GM21360 (cell line): ENCODE results near the gene RFC5.
A peak's percentile ranks its signal among the peaks of the same experiment; 100 is the strongest.

ENCODE experiments used
- ATAC-seq: cut with Tn5 transposase; IDR thresholded peaks from one replicate; pipeline ENCODE4 v1.9.1; 2021; ENCODE audit warnings: mild to moderate bottlenecking, moderate library complexity; ENCODE audit not compliant: unreplicated experiment

The RFC5 gene

DNA sequence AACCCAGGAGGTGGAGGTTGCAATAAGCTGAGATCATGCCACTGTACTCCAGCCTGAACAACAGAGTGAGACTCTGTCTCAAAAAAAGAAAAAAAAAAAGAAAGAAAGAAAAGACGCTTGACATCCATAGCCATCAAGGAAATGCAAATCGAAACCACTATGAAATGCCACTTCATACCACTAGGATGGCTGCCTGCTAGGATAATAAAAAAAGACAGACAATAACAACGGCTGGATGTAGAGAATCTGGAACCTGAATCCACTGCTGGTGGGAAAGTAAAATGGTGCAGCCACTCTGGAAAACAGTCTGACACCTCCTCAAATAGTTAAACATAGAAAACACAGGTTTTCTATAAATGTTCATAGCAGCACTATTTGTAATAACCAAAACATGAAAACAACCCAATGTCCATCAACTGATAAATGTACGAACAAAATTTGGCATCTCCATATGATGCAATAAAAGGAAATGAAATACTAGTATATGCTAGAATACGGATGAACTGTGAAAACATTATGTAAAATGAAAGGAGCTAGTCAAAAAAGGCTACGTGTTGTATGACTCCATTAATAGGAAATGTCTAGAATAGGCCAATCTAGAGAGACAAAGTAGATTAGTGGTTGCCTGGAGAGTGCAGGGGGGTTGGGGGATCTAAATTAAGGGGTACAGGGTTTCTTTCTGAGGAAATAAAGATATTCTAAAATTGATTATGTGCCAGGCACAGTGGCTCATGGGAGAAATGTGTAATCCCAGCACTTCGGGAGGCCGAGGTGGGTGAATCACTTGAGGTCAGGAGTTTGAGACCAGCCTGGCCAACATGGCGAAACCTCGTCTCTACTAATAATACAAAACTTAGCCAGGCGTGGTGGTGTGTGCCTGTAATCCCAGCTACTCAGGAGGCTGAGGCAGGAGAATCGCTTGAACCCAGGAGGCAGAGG is 34.7 kb downstream of the RFC5 start:
- no peak for ATAC-seq

DNA sequence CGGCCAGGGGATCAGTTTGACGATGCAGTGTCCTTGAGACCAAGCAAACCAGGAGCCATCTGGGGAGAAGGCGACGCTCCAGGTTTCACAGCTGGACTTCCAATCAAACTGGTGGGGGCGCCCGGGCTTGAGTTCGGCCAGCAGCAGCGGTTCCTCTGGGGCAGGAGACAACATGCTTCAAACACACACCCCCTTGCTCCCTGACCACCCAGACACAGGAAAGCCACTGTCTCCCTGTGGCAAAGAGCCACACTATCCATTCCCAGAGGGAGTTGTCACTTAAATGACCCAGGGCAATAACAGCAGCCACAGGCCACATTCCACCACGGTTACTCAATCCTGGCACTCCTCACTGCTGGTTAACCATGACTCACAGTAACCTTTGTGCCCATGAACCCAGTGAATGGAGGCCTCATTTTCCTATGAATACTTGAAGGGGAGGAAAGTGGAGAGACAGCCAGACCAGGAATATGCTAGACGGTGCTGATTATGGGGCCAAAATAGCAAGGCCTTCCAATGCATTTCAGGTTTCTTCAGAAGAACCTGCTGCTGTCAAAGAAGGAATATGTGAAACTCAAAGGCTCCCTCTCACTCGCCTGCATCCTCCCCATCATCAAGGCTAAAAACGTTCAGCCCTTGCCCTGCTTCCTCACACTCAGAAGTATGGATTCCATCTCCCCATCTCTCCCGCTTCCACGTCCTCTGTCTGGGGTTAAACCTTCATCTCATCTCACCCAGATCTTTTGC is 36.0 kb downstream of the RFC5 start:
- ATAC-seq: no peak

DNA sequence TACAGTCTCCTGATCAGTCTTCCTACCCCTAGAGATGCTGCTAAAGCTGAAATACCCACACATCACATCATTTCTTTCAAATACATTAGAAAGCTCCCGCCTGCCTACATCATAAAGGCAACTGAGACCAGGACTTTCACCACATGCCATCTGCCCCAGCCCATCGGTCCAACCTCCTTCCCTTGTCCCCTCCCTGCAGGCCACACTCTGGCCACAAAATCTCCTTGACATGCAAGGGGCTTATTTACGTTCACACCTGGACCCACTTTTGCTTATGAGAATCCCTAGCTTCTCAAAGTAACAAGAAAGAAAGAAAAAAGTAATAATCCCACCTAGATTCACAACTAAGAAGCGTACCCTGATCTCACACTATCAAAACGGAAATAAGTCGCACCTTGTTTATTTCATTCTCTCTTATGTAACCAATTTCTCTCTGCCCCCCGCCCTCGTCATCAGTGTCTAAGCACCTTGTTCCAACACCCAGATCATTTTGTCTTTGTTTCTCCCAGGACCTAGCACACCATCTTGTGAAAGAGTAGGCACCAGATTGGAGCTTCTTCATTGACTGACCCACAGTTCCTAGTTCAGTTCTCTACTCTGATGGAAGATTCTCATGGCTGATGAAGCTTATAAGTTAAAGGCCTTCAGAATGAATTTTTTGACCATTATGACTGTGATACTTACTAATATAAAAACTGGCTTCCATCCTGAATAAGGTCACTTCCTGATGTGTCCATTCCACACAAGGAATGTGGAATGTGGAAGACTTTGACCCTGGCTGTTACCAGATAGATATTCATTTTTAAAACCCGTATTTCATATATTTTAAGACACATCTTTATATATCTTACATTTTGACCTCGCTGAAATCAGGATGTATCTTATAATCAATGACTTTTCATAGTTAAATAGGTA is 36.8 kb downstream of the RFC5 start:
- no peak for ATAC-seq

DNA sequence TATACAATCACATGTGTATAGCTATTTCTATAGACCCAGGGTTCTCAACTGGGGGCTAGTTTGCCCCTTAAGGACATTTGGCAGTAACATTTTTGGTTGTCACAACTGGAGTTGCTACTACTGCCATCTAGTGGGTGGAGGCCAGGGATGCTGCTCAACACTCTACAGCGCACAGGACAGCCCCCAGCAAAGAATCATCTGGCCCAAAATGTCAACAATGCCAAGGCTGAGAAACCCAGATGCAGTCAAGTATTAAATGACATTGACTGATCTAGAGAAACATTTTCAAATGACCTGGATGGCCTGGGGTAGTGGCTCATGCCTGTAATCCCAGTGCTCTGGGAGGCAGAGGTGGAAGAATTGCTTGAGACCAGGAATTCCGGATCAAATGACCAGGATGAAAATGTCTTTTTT is 38.6 kb downstream of the RFC5 start:
- peak; percentile 59 for ATAC-seq

DNA sequence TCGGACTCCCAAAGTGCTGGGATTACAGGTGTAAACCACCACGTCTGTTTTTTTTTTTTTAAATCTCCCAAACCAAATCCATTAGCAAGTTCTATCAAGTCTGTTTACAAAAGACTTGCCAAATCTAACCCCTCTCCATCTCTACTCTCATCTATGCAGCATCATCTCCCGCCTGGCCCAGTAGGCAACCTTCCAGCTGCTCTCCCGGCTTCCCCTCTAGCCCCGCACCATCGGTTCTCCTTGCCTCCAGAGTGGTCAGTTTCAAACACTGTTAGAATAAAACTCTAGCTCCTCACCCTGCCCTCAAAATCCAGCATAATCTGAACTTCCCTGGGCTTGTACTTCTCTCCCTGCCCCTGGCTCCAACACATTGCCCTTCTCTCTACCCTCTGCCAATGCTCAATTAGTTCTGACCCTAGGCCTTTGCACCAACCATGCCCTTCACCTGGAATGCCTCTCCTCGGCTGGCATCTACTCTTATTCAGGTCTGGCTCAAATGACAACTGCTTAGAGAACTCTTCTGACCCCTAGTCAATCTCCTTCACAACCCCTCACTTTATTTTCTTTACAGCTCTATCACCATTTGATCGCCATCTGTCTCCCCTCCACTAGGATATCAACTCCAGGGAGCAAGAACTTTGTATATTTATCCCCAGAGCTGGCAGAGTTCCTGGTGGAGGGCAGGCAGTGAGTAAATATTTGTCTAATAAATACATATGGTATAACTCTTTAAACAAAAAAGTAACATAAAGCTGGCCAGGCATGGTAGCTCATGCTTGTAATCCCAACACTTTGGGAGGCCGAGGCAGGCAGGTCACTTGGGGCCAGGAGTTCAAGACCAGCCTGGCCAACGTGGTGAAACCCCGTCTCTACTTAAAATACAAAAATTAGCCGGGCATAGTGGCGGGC is 39.6 kb downstream of the RFC5 start:
- ATAC-seq: no peak

DNA sequence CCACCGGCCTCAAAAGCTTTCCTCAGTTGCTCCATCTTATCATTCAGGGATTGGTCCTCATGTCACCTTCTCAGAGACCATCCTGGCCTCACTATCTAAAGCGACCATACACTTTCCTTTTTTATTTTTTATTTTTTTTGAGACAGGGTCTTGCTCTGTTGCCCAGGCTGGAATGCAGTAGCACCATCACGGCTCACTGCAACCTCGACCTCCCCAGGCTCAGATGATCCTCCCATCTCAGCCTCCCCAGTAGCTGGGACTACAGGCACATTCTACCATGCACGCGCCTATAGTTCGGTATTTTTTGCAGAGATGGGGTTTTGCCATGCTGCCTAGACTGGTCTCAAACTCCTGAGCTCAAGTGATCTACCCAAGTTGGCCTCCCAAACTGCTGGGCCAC is 41.7 kb downstream of the RFC5 start:
- no peak for ATAC-seq

DNA sequence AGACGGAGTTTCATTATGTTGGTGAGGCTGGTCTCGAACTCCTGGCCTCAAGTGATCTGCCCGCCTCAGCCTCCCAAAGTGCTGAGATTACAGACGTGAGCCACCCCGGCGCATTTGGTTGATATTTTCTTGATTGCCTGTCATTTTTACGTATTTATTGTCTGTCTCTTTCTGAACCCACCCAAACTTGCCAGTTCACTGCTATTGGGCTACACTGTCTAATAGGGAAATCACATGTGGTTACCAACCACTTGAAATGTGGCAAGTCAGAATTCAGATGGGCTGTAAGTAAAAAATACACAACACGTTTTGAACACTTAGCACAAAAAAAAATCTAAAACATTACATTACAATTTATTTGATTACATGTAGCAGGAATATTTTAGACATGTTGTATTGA is 42.4 kb downstream of the RFC5 start:
- no peak for ATAC-seq

DNA sequence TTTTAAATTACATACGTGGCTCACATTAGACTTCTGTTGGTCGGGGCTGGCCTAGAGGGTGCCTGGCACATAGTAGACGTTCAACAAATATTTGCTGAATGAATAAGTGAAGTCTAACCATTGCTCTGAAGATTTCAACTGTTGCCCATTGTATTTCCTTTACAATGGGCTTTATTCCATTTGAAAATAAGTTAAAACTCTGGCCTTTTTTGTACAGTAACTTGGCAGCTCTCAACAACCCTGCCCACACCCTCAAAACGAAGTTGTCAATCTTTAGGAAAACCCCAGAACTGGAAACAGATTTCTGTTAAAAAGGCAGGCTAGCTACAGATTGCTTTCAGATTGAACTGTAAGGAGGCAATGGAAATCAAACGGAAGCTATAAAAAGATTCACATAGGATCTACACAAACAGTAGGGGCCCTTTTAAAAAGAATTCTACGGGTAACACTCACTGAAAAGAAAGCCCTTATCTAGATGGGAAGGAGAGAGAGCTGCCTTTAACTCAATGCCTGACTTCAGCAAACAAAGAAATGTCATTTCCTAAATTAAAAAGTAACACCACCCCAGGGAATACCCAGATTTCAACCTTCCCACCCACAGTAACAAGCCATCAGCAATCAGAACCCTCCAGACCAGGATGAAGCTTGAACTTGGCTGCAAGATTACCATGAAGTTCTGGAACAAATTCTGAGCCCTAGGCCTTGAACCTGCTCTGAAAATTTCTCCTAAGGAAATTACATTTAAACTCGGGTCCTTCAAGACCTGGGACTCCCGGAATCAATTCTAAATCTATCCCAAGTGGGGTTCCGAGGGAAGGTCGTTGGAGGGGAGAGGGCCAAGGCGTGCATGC is 43.1 kb downstream of the RFC5 start:
- ATAC-seq: no peak

DNA sequence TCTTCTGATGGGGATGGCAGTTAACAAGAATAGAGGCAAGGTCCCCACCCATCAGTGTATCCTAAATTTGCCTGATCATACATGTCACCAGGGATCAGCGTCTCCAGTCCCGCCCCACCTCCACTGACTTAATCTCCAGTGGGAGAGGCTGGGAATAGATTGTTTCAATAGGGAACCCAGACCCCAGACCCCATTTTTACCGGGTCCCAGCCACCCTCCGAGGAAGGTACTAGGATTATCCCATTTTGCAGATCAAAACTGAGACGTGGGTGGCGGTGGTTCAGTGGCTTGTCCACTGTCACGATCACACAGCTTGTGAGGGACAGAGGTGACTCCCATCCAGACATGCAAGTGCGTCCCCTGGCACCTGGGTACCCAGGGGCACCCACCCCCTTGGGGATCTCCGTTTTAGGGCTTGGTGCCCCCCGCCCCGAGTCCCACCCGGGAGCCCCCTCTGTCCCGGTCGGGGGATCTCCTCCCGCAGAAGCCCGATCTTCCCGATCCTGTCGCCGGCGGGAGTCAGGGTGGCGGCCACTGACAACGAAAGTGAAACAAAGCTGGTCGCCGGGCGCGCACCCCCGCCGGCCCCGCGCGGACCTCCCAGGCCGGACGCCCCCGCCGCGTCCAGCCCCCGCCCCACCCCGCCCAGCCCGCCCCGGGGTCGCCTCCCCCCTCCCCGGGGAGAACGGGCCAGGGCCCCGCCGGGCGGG is 44.0 kb downstream of the RFC5 start:
- ATAC-seq: peak; percentile 25

DNA sequence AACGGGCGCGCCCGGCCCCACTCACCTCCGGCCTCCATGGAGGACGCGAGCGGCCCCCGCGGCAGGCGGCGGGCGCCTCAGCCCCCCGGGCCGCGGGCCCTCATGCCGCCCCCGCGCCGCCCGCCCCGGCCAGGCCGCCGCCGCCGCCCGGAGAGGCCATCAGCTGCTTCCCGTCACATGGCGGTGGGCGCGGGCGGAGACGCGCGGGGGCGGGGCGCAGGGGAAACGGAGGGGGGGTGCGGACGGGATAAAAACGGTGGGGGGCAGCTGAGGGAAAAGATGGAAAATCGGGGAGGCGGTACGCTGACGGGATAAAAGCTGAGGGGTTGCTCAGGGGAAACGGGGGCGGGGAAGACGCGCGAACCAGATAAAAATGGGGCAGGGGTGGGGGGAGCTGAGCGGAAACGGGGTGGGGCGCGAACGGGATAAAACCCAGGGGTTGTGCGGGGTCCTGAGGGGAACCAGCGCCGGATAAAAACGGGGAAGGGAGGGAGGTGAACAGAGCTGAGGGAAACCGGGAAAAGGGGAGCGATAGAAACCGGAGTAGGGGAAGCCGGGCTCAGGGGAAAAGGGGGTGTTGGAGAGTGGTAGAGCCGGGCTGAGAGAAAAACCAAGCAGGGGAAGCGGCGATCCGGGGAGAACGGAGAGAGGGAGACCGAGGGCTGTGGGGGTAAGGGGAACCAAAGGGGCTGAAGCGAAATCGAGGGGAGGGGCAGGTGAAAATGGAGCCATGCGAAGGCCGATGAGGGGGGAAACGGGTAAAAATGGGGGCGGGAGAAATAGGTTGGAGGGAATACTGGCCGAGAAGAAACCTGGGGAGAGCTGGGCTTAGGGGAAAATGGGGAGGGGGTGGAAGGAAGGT is 44.7 kb downstream of the RFC5 start, which contains the start of gene WSB2:
Gene WSB2, minus strand, starts transcription at position 169 of the 862 bp plus-strand sequence. Its CDS starts 131 bp downstream, at position 38.
- ATAC-seq: peak; percentile 34

DNA sequence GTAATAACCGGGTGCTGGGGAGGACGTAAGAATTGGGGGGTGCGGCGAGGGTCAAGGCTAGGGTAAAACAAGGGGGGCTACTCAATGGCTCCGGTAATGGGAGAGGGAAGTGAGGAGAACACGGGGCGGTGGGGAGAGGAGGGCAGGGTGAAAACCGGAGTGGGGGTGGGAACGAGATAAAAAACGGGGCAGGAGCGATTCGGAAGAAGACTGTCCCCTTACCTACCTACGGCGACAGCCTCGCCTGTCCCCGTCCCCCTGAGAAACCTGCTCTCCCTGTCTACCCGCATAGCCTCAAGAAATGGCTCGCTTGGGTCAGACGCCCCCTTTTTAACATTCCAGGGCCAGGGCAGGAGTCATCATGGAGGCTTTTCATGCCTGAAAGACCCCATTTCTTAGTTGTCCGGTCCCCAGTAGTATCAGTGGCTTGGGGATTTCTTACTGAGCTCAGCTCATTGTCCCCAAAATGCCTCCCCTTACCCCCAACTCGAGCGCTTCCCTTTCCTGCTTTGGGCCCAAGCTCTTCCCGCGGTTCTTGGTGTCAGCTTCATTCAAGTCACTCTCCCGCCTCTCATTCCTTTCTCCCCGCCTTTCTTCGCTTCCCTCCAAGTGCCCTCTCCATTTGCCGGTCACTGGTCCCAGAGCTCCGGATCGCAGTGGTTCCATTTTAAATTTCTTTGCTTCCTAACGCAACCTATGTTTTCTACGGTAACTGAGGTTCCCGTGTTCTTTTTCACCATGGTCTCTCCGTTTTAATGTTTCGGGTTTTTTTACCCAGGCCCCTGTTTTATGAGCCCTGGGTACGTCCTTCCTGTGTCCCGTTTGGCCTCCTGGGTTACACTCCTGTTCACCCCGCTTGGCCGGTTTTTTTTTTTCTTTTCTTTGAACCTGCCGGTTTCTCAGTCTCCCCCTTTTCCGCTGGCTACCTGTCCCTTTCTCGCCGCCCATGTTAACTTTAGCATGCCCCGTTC is 45.7 kb downstream of the RFC5 start:
- no peak for ATAC-seq

DNA sequence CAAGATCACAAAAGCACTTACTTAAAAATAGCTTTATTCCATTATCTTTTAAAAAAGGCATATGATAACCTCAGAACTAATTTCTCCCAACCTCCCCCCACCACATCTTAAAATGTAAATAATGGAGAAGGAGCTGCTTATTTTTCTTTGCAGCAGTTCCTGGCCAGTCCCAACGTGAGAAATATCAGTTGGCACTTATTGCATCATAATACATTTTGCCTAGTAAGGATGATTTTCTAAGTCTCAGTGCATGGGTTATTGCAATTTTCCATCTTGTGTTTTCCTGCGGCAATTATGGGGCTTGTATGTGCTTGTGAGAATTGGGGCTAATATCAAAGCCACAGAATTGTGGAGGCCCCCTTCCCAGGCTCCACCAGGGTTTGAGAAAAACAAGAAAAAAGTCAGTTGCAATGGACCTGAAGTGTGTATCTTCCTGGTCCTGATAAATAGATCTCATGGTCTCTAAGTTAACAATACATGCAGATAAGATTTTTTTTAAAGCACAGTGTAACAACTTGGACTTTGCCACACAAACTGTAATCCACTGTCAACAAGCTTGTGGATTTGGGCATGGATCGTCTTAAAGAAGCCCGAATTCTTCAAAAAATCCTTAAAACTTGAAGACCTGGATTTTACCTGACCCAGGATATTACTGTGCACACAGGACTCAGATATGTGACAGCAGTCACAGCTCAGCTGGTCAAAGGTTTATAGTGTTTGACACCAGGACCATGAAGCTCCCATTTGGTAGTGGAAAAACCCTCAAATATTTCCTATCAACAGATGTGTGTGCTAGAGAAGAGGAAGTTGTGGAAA is 47.3 kb downstream of the RFC5 start:
- no peak for ATAC-seq

DNA sequence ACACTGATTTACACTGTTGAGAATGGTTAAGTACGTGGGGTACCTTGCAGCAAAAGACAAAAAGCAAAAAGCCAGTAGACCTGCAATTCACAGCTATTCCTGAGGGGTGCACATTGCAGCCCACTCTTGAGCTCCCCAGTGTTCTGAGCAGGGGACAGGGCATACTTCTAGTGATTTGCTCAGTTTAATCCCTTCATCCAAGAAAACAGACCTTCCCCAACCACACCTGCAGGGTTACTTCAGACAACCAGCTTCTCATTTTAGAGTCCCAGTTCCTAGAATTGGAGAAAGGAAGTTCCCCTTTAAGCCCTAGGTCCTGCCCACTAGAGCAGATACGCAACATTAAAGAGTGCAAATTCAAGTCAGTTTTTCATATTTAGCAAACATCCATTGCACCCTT is 48.1 kb downstream of the RFC5 start:
- ATAC-seq: no peak

DNA sequence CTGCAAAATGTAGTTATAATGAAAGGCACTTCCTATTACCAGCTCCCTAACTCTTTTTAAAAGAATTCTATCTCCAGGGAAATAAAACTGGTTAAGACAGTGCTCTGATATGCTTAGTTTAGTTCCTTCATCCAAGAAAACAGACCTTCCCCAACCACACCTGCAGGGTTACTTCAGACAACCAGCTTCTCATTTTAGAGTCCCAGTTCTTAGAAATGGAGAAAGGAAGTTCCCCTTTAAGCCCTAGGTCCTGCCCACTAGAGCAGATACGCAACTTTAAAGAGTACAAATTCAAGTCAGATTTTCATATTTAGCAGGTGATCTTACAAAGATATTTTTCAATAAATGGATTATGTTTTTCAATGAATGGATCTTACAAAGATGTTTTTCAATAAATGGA is 48.9 kb downstream of the RFC5 start:
- ATAC-seq: no peak

DNA sequence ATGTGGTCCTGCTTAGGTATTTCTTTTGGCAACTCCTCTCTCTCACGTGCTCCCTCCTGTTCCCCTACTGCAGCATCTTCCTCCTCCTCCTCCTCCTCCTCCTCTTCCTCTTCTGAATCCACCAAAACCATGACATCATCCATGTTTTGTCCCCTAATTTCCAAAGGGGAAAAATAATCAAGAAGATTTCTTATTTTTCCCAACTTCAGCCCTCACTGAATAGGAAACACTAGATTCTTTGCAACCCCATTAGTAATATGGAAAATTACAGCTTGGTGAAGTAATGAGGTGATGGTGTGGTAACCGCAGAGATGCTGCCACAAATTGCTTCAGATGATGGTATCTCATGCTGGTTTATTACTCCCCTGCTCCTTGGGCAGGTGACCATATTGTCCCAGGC is 51.9 kb downstream of the RFC5 start:
- ATAC-seq: no peak
